ENCODE data around the gene CERT1. TPM values are rescaled to one million over a fixed set of nuclear protein-coding genes. Genes with fewer than 3 reads are reported as not detected.

The CERT1 gene
- total RNA-seq, 1 donor from 2014 or later: 60.7 TPM

GRCh38 chr5:75361310-75361709, 150.1 kb downstream of the CERT1 start:
- Histone ChIP-seq H3K36me3 (peaks cover 68% of the 10 kb centered on the region), H3K27ac (no peak overlapping the region)

GRCh38 chr5:75358117-75358516, 153.3 kb downstream of the CERT1 start:
- H3K9me3 ChIP-seq: no peaks in the 10 kb centered on the region
- H3K36me3 ChIP-seq: peaks cover 96% of the 10 kb centered on the region
- TF ChIP-seq CTCF (IDR thresholded peaks at IDR 0.05): no peak
- no peak overlapping the region for H3K4me3 ChIP-seq
- no peak overlapping the region for H3K27ac ChIP-seq
- DNase-seq: no peak
- no peaks in the 10 kb centered on the region for H3K27me3 ChIP-seq
- H3K4me1 ChIP-seq: no peaks in the 10 kb centered on the region
- intact Hi-C loops (cut with DNase I): no loop called here
- ATAC-seq: no peak

More at GRCh38 chr5:75361310-75361709, 150.1 kb downstream of the CERT1 start:
- ATAC-seq (no peak), DNase-seq (no peak)
- intact Hi-C loops (cut with DNase I): no loop called here
- TF ChIP-seq CTCF (IDR thresholded peaks at IDR 0.05): no peak
- Histone ChIP-seq H3K27me3 (no peaks in the 10 kb centered on the region), H3K9me3 (no peaks in the 10 kb centered on the region), H3K4me3 (no peak overlapping the region), H3K4me1 (no peaks in the 10 kb centered on the region)

GRCh38 chr5:75356719-75357118, 154.7 kb downstream of the CERT1 start:
- no peaks in the 10 kb centered on the region for H3K9me3 ChIP-seq
- DNase-seq (no peak), ATAC-seq (no peak)
- no peaks in the 10 kb centered on the region for H3K4me1 ChIP-seq
- H3K4me3 ChIP-seq: no peak overlapping the region
- H3K36me3 ChIP-seq: peaks cover 96% of the 10 kb centered on the region
- intact Hi-C loops (cut with DNase I): no loop called here
- no peaks in the 10 kb centered on the region for H3K27me3 ChIP-seq
- TF ChIP-seq CTCF (IDR thresholded peaks at IDR 0.05): no peak
- H3K27ac ChIP-seq: no peak overlapping the region

GRCh38 chr5:75355236-75355635, 156.2 kb downstream of the CERT1 start:
- Histone ChIP-seq H3K4me1 (no peaks in the 10 kb centered on the region), H3K27me3 (no peaks in the 10 kb centered on the region), H3K27ac (no peak overlapping the region), H3K9me3 (no peaks in the 10 kb centered on the region), H3K36me3 (peaks cover 96% of the 10 kb centered on the region), H3K4me3 (no peak overlapping the region)
- no peak for TF ChIP-seq CTCF (IDR thresholded peaks at IDR 0.05)
- intact Hi-C loops (cut with DNase I): no loop called here
- no peak for ATAC-seq
- DNase-seq: no peak

- no peak for ATAC-seq
Observed at GRCh38 chr5:75351139-75351926, 160.1 kb downstream of the CERT1 start.

More at GRCh38 chr5:75351139-75351926, 160.1 kb downstream of the CERT1 start:
- intact Hi-C loops (cut with DNase I): no loop called here
- H3K27ac ChIP-seq: no peak overlapping the region
- no peak for DNase-seq
- H3K27me3 ChIP-seq: no peaks in the 10 kb centered on the region
- no peaks in the 10 kb centered on the region for H3K9me3 ChIP-seq
- H3K4me3 ChIP-seq: no peak overlapping the region
- no peaks in the 10 kb centered on the region for H3K4me1 ChIP-seq
- no peak for TF ChIP-seq CTCF (IDR thresholded peaks at IDR 0.05)
- peaks cover 87% of the 10 kb centered on the region for H3K36me3 ChIP-seq

Data from upper lobe of right lung (tissue), 1 donor.